WI38 (cell line): Measurements from ENCODE around the gene TSPAN15.
"Not testable (repeated sequence)": the region's sequence is repeated elsewhere in the genome, so short reads cannot be mapped to it uniquely, and the experiment has no call there.

Experiments
- H3K4me3 ChIP-seq: 2 replicates; pipeline ENCODE4 v1.5.1; 2011; ENCODE audit warnings: low read depth, mild to moderate bottlenecking, control low read depth, low read length
- TF ChIP-seq, protein P1 (sequence below): IDR thresholded peaks from 2 replicates; pipeline ENCODE4 v1.5.1; 2012; ENCODE audit warnings: low read depth, mild to moderate bottlenecking, control low read depth, low read length

Gene TSPAN15

DNA sequence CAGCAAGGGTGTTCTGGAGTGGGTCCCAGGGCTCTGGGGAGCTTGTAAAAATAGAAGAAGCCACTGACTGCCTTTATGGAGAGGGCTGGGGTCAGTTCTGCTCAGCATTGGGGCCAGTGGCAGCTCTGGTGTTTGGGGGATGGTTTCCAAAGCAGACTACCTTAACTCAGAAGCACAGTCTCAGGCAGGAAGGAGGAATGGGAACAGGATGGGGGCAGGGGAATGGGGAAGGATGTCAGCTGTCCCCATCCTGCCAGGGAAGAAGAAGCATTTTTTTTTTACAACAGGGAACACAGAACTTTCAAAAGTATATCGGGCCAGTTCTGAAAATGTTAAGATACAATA, 28.8 kb downstream of the TSPAN15 start:
- H3K4me3 ChIP-seq = no peak overlapping the region
- TF ChIP-seq, protein P1, sequence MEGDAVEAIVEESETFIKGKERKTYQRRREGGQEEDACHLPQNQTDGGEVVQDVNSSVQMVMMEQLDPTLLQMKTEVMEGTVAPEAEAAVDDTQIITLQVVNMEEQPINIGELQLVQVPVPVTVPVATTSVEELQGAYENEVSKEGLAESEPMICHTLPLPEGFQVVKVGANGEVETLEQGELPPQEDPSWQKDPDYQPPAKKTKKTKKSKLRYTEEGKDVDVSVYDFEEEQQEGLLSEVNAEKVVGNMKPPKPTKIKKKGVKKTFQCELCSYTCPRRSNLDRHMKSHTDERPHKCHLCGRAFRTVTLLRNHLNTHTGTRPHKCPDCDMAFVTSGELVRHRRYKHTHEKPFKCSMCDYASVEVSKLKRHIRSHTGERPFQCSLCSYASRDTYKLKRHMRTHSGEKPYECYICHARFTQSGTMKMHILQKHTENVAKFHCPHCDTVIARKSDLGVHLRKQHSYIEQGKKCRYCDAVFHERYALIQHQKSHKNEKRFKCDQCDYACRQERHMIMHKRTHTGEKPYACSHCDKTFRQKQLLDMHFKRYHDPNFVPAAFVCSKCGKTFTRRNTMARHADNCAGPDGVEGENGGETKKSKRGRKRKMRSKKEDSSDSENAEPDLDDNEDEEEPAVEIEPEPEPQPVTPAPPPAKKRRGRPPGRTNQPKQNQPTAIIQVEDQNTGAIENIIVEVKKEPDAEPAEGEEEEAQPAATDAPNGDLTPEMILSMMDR = no peak

DNA sequence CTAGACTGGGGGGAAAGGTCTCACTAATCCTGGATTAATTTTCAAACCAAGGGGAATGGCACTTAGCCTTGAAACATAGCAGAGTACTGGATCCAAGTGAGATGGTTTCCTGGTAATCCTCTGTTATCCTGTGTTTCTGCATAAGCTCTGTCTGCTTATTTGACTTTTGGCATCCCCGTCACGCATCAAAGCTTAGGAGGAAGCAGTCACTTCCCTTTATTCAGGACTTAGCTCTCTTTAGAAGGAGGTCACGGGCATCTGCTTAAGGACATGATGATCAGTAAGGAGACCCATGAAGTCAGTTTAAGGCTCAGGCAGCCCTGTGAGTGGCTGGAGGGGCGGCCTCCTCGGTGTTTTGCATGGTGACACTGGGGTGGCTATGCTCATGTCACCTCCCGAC, 30.0 kb downstream of the TSPAN15 start:
- TF ChIP-seq, protein P1 = no peak

DNA sequence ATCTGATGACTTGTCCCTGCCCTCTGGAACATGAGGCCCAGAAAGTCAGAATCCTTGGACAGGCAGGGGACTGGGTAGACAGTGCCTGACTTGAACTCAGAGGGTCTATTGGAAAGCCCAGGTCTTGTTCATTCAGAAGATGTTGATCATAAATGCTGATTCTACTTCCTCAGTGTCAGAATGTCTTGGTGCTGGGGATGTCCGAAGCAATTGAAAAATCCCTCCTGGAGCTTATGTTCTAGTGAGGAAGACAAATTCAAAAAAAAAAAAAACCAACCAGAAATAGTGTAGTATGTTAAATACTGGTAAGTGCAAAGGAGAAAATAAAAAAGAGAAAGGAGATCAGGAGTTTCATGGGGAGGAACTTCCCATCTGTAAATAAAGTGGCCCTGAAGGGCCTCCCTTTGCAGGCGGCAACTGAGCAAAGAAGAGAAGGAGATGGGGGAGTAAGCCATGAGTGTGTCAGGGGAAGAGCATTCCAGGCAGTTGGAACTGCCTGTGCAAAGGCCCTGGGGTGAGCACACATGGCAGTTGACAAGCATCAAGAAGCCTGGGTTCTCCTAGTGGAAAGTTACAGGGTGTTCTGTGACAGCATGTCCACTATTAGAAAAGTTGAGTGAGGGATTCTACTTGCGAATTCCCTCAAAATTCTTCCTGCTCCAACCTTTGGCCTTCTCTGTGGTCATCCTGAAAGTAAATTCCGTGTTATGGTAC, 30.7 kb downstream of the TSPAN15 start:
- no peak overlapping the region for H3K4me3 ChIP-seq
- TF ChIP-seq, protein P1 = no peak

More for the DNA sequence above, 30.0 kb downstream of the TSPAN15 start:
- no peak overlapping the region for H3K4me3 ChIP-seq

DNA sequence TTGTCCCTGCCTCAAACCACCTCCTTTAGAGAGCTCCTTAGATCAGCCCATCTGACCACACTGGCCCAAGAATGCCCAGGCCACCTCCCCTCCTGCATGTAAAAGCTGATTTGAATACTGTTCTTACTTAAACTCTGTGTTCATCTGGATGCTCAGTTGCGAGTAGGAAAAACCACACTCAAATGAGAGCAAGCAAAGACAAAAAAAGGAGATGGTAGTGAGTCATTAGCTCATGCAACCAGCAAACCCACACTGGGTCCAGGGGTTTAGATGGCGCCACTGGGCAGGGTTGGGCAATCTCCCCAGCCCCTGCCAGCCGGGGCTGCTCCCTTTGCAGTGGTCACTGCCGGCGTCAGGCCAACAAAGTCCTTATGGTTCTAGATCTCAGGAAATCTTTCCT, 32.7 kb downstream of the TSPAN15 start:
- no peak overlapping the region for H3K4me3 ChIP-seq
- TF ChIP-seq, protein P1 = no peak

DNA sequence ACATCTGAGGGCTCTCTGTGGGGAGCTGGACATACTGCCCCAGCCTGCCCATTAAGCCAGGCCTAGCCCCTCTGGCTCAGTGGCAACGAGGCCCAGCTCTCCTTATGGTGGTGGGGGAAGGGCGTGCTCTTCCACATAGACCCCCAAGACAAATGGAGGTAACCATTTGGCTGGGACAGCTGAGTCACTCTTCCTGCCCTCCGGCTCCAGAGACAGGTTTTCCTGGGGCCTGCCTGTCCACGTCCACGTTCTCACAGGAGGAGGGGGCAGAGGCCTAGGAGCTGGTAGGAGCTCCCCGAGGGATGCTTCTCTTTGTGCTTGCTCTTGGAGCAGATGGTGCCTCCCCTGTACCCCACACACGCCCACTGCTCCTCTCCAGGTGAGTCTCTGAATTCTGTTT, 33.5 kb downstream of the TSPAN15 start:
- H3K4me3 ChIP-seq = no peak overlapping the region
- TF ChIP-seq, protein P1 = no peak

DNA sequence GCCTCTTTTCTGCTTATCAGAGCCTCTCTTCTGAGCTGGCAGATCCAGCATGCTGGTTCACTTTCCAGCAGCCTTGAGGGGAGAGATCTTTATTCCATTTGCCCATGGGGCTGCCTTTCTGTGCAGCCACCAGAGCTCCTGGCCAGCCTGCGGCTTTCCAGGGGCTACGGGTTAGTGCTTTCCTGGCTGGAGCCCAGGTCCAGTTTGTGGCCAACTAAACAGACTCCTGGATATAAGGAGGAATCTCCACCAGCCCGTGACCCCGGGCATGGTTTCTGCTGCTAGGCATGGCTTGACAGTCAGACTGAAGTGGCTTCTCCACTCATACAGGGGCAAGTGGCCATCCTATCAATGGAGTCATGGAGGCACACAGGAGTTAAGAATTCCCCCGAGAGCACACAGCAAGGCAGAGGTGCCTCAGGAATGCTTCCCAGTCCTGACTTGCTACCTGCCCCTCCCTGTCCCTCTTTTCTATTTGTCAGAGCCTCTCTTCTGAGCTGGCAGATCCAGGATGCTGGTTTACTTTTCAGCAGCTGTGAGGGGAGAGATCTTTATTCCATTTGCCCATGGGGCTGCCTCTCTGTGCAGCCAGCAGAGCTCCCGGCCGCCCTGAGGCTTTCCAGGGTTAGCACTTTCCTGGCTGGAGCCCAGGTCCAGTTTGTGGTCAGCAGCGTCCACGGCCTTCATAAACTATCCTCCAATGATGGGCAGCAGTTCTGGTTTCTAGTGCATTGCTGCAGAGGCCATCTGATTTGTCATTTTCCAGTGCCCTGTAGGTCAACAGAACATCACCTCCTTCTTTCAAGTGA, 35.9 kb downstream of the TSPAN15 start:
- H3K4me3 ChIP-seq = no peak overlapping the region
- TF ChIP-seq, protein P1 = no peak

DNA sequence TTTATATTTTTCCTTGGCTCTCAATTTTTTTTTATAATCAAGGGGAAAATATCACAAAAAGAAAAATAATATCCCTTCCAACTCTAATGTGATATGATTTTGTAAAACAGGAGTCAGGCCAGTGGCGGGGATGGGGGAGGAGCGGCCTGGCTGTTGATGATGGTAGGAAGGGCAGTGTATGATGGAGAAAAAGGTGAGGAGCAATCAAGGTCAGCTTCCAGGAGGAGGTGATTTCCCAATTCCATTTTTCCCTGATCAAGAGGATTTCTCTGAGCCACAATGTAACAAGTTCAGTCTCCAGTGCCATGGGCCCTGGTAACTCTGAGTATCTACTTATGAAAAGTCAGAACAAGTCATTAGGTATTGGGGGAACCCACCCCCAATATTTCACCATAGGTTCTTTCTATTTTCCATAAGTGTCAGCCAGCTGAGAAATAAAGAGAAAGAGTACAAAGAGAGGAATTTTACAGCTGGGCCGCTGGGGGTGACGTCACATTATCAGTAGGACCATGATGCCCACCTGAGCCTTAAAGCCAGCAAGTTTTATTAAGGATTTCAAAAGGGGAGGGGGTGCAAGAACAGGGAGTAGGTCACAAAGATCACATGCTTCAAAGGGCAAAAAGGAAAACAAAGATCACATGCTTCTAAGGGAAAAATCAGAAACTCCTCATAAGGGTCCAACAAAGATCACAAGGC, 37.0 kb downstream of the TSPAN15 start:
- not testable (repeated sequence) for H3K4me3 ChIP-seq

DNA sequence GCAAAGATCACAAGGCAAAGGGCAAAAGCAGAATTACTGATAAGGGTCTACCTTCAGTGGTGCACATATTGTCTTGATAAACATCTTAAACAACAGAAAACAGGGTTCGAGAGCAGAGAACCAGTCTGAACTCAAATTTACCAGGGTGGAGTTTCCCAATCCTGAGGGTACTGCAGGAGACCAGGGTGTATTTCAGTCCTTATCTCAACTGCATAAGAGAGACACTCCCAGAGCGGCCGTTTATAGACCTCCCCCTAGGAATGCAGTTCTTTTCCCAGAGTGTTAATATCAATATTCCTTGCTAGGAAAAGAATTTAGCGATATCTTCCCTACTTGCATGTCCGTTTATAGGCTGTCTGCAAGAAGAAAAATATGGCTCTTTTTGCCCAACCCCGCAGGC, 37.6 kb downstream of the TSPAN15 start:
- H3K4me3 ChIP-seq = not testable (repeated sequence)
